GM18505 (cell line): ENCODE measurements around the gene RNF144B.

Experiments
- ATAC-seq: cut with Tn5 transposase; IDR thresholded peaks from one replicate; pipeline ENCODE4 v1.9.1; 2021; ENCODE audit not compliant: unreplicated experiment
- POLR2A ChIP-seq: IDR thresholded peaks from 4 replicates; pipeline ENCODE4 v1.6.1; 2011; ENCODE audit warnings: borderline replicate concordance; ENCODE audit not compliant: insufficient read depth, insufficient read length; ENCODE audit errors: extremely low read depth

RNF144B gene

DNA sequence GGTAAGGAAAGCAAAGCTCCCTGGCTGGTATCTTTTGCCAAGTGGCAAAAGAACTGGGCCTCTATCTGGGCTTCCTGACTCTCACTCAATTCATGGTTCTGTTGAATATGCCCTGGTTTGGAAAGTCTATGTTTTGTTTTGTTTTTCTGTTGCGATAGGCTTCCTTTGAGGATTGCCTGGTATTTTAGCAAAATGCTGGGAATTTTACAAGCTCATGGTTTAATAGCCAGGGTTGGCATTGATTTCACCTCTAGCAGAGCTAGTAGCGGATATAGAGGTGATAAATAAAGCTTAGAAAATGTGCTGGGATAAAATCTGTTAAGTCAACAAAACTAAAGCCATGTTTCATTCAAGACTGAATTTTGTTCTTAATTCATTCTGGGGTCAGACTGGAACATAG is 109.9 kb downstream of the RNF144B start:
- no peak for ATAC-seq
- no peak for TF ChIP-seq POLR2A

DNA sequence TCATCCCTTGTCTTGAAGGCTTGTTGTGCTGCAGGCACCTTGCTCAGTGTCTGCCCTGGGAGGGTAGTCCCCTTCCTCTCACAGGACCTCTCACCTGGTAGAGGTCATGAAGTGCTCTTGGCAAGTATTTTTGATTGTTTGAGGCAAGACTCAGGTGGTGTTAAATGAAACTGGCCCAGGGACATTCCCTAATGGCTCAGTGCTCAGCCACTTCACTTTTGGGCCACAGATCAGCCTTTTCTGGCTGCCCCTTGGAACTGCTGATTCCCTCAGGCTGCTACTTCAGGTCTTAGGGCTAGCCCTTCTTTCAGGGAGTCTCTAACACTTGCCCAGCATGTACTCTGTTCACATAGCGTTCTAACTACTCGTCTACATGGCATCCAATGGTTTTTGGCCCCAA is 111.3 kb downstream of the RNF144B start:
- no peak for ATAC-seq
- TF ChIP-seq POLR2A: no peak

DNA sequence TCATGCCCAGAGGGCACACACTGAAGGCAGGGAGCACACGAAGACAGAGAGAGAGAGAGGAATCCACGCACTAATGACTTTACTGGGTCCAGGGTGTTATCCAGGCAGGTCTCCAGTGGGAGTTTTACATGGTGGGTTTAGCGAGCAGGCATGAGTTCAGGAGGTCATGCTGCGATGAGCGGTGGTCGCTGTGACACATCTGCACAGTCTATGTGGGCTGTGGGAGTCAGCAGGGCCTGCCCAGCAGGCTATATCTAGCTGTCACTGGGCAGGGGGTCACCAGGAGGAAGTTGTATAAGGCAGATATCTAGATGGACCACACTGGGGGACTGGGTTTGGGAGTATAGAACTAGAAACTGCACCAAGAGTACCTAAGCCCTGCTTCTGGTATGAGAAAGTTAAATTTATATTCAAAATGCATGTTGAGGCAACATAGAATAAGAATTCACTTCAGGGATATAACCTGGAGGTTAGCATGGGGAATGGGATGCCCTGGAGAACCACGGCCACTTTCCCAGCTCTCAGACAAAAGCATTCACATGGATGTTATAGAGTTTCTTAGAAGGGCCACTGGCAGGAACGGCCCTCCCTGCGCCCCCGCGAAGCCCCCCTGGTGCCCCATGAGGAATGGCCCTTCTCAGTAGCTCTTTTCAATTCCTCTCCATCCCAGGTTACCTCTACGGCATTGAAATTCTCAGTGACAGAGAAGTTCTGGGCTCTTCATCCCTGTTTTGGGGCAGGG is 113.9 kb downstream of the RNF144B start:
- no peak for ATAC-seq
- TF ChIP-seq POLR2A: no peak

DNA sequence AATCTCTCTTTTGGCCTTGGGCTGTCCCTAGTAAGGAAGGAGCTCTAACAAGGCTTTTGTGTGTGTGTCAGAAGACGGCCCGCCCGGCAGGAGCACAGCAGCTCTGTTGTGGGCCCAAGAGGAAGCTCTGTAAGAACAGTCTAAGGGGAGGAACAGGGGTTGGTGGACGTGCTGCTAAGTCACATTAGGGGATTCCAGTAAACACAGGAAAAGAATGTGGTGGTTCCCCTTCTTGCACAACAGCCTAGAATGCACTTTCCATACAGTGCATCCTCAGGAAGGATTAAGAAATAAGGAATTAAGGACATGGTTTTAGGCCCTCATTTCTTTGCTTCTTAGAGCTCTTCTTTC is 114.5 kb downstream of the RNF144B start:
- TF ChIP-seq POLR2A: no peak
- no peak for ATAC-seq

DNA sequence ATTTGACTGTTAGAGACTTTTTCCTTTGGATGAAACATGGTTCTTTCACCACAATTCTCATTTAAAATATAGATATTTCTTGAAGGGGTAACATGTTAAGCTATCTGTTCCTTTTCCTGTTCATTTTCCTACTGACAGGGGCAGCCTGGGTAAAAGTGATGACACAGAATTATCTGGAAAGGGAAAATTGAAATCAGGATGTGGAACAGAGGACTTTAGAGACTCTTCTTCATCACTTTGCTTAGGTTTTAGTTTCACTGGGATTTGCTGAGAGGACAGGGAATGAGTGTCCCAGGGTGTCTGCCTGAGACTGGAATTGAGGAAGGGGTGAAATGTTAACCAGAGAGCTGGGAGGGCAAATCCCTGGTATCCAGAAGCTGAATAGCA is 116.0 kb downstream of the RNF144B start:
- no peak for TF ChIP-seq POLR2A
- no peak for ATAC-seq

DNA sequence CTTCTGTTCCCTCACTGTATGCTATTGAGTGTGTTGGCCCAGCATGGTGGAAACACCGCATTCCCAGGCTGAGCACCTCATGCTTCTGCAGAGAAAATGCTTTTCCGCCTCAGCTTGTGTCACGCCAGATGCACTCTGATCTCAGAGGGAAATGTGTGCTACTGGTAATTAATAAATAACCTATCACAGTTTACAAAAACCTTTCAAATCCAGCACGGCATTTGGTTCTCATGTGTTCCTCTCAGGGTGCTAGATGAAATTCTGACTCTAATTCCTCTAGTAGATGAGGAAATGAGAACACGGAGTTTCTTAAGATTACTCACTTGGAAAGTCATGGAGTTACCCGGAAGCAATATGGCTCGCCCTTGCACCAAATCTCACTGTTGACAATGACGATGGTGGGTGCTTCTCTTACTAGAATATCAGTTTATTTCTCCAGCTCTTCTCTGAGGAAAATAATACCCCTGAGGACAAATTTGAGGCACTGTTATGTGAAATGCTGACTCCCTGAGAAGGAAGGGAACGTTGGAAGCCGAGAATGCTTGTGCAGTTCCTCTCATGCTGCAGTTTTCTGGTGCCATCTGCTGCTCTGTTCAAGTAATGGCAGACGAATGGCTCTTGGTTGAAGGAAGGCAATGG is 116.6 kb downstream of the RNF144B start:
- peak; percentile 51 for ATAC-seq
- no peak for TF ChIP-seq POLR2A

DNA sequence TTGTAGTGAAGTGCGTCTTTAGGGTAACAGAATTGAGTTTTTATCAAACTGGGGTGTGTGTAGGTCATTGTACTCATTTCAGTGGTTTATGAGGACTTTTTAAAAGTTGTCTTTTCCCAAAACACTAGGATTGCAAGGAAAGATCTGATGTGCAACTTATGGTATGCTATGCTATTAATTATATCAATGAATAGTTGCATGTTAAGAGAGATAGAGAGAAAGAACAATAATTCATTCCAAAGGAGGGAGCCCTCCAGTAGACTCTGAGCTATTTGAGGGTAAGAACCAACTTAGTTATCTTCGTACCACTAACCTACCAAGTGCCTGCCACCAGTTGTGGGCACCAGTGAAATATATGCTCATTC is 117.1 kb downstream of the RNF144B start:
- no peak for ATAC-seq
- no peak for TF ChIP-seq POLR2A

DNA sequence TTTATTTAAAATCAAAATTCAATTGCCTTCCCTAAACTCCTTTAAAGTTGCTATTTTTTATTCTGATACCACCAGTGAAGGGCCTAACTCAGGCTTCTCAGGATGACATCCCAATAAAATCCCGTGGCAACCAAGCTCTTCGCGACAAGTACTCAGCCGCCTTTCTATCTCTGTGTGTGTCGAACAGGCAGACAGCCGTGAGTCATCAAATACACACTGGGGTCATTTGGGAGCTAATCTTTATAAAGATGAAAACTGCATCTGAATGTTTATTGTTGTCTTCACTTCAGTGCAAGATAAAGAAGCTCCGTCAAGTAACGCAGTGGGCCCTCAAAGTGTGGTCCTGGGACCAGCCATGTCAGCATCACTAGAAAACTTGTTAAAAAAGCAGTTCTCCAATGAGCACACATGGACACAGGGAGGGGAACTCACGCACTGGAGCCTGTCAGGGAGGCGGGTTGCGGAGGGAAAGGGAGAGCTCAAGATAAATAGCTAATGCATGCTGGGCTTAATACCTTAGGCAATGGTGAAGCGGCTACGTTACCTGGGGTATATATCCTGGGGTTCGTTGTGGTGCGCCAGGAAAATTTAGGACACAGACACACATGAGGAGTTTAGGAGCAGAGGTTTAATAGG is 119.3 kb downstream of the RNF144B start:
- TF ChIP-seq POLR2A: no peak
- ATAC-seq: no peak

DNA sequence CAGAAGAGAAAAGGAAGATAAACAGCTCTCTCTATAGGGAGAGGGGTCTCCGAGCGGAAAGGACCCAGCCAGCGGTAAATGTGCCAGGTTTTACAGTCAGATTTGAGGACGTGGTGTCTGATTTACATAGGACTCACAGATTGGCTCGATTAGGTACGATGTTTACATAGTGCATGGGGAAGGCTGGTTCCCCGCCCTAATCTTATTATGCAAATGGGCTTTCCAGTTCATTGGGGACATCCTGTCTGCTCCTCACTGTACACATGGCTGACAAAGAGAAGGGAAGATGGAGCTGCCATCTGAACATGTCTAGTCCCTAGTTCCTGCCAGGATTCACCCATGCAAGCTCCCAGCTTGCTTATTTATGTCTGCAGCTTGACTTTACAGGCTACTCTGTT is 119.9 kb downstream of the RNF144B start:
- no peak for ATAC-seq
- TF ChIP-seq POLR2A: no peak

DNA sequence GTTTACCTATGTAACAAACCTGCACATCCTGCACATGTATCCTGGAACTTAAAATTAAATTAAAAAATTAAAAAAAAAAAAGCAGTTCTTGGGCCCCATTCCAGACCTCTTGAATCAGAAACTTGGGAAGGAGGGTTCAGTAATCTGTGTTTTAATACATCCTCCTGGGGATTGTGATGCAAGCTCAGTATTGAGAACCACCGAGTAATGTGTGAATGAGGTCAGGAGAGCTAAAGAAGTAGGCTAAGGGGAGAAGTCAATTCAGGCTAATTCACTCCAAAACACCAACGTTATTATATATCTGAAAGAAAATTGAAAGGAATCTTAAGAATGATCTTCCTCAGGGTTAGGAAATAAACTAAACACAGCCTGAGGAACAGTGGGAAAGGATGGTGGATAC is 120.4 kb downstream of the RNF144B start:
- ATAC-seq: no peak
- no peak for TF ChIP-seq POLR2A

DNA sequence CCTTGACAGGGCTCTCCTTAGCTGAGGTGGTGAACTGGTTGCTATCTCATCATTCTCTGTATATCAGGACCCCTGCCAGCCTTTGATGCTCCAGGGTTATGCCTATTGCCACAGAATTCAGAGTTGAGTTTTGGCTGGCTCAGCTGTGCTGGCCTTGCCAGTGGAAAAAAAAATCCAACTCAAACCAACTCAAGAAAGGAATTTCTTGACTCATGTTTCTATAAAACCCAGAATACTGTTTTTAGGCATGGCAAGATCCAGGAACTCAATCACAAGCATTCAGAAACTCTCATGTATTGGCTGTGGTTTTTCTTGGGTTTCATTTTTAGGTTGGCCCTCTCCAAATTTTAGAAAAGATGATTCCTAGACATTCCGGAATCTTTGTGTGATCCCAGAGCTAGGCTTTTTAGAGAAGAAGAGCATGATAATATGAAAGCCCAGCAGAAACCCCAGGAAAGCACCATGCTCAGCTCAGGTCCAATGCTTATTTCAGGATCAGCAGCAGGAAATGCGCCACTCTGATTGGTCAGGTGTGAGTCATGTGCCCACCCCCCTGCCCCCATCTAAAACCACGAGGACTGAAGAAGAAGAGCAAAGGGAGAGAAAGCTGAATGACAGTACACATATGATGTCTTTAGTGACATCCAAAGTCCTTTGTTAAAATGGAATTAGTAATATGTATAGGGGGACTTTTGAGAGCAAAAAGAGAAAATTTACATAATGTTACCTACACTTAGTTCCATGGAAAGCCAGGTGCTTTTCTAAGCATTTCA is 122.9 kb downstream of the RNF144B start:
- no peak for ATAC-seq
- TF ChIP-seq POLR2A: no peak

DNA sequence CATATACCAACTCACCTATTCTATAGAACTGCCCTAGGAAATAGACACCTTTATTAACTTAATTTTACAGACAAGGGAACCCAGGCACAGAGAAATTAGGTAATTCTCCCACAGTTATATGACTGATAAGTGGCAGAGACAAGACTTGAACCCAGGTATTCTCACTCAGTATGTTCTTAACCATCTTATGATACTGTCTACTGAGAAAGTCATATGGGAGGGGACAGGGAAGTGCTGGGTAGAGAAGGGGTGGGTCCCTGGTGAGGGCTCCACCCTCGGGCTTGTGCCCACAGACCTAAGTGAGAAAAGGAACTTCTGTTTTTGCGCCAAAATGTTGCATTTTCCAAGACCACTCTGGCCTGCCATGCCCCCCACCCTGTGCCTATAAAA is 123.5 kb downstream of the RNF144B start:
- TF ChIP-seq POLR2A: no peak
- no peak for ATAC-seq

DNA sequence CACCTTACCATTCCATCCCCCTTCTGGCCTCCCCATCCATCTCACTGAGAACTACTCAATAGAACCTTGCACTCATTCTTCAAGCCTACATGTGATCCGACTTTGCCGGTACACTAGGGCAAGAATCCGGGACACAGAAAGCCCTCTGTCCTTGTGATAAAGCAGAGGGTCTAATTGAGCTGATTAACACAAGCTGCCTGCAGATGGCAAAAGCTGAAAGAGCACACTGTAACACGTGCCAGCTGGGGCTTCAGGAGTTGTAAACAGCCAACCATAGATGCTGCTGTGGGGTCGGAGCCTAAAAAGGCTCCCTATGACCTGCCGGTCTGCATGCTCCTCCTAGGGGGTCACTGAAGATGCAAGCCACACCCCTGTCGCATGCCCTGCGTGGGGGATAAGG is 124.1 kb downstream of the RNF144B start:
- ATAC-seq: no peak
- no peak for TF ChIP-seq POLR2A
